Lower leg skin (tissue), 4 donors: ENCODE data around the gene LIPE. TPM values are rescaled to one million over a fixed set of nuclear protein-coding genes. Genes with fewer than 3 reads are reported as not detected.

Source experiments
- DNase-seq, 2 donors: peaks; one replicate each; pipeline ENCODE4 v3.0.0-alpha.2; 2019; ENCODE audit warnings: low spot score in 2 of 2
- H3K4me3 ChIP-seq: fragments of 200-600 bp; sonication (generic); 2 replicates; pipeline ENCODE4 v1.5.1; 2017; ENCODE audit warnings: mild to moderate bottlenecking, low read depth; ENCODE audit not compliant: poor library complexity, severe bottlenecking
- CTCF ChIP-seq, 3 donors: fragments of 450-650 bp; IDR thresholded peaks; one replicate each; pipeline ENCODE4 v1.5.1; 2016; ENCODE audit warnings: antibody characterized with exemption in 3 of 3, mild to moderate bottlenecking in 3 of 3, moderate library complexity in 2 of 3
- POLR2A ChIP-seq, 2 donors: fragments of 450-650 bp; IDR thresholded peaks; one replicate each; pipeline ENCODE4 v1.6.1; 2016 to 2017; ENCODE audit warnings: antibody characterized with exemption in 2 of 2, mild to moderate bottlenecking in 1 of 2, moderate library complexity in 1 of 2
- WGBS, 2 donors: methylation state at CpG; one replicate each; pipeline ENCODE4 v1.1.5; 2018; 5-methylcytosine and 5-hydroxymethylcytosine counted together
- intact Hi-C: fragments of 100-400 bp; cut with DNase I; formaldehyde crosslinking; loops from one replicate; pipeline ENCODE4 v1.15.0; 2023; ENCODE audit warnings: low total_unique reads
- total RNA-seq, 4 donors: library from RNA; depleted of rRNA; stranded (reverse); fragments of >200 nt; gene quantifications; one replicate each; pipeline ENCODE4 v1.1.0, GENCODE V29; 2016

LIPE gene
- total RNA-seq, 4 donors from 2014 or later: 20.9 to 96.9 (median 55.9) TPM

- 49 to 53% methylated on average over 2 of the region's 2 CpGs for WGBS, 2 donors
- no peak for DNase-seq
- no peak overlapping the region for H3K4me3 ChIP-seq
- no peak for TF ChIP-seq POLR2A (IDR thresholded peaks at IDR 0.05)
- no peak for TF ChIP-seq CTCF (IDR thresholded peaks at IDR 0.05)
- intact Hi-C loops: no loop called here
Measured at GRCh38 chr19:42441049-42441445, 13.9 kb upstream of the LIPE start.

DNA sequence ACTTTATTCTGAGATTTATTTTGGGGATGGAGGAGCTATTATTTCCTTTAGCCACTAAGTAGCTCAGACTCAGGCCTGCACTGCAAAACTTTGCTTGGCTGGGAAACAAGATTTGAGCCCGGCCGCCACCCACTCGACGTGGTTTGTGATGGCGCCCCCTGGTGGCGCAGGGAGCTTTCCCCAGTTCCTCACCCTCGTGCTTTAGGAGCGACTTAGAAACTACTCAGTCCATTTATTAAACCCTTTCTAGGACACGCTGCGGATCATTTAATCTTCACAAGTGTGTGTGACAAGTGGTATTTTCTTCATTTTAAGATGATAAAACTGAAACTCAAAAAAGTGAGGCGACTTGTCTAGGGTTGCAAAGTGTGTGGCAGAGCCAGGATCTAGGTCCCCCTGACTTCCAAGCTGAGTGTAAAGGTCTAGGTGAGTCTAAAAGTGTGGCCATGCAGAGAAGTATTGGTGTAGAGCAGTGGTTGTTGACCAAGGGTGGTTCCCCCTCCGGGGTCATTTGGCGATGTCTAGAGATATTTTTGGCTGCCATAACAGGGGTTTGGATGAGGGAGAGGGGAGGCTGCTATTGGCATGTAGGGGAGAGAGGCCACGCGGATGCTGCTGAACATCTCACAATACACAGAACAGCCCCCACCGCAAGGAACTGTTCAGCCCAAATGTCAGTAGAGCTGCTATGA lies 13.3 kb upstream of the LIPE start:
- H3K4me3 ChIP-seq: no peak overlapping the region
- intact Hi-C loops: no loop called here
- no peak for TF ChIP-seq POLR2A (IDR thresholded peaks at IDR 0.05)
- TF ChIP-seq CTCF (IDR thresholded peaks at IDR 0.05): peak in 1 of 3 donors; percentile 12
- WGBS, 2 donors: 26 to 29% methylated on average over 16 of the region's 16 CpGs
- peak; percentile 53 to 94 for DNase-seq

- WGBS, 2 donors: 51 to 72% methylated on average over 3 of the region's 3 CpGs
- no peak for DNase-seq
- TF ChIP-seq CTCF (IDR thresholded peaks at IDR 0.05) (no peak), POLR2A (IDR thresholded peaks at IDR 0.05) (no peak)
- H3K4me3 ChIP-seq: no peak overlapping the region
- intact Hi-C loops: no loop called here
Measured at GRCh38 chr19:42436006-42436405, 8.8 kb upstream of the LIPE start.

GRCh38 chr19:42435316-42435715 lies 8.1 kb upstream of the LIPE start:
- WGBS, 2 donors: 86 to 91% methylated on average over 6 of the region's 6 CpGs
- no peak overlapping the region for H3K4me3 ChIP-seq
- intact Hi-C loops: no loop called here
- no peak for DNase-seq
- TF ChIP-seq CTCF (IDR thresholded peaks at IDR 0.05): no peak
- no peak for TF ChIP-seq POLR2A (IDR thresholded peaks at IDR 0.05)

DNA sequence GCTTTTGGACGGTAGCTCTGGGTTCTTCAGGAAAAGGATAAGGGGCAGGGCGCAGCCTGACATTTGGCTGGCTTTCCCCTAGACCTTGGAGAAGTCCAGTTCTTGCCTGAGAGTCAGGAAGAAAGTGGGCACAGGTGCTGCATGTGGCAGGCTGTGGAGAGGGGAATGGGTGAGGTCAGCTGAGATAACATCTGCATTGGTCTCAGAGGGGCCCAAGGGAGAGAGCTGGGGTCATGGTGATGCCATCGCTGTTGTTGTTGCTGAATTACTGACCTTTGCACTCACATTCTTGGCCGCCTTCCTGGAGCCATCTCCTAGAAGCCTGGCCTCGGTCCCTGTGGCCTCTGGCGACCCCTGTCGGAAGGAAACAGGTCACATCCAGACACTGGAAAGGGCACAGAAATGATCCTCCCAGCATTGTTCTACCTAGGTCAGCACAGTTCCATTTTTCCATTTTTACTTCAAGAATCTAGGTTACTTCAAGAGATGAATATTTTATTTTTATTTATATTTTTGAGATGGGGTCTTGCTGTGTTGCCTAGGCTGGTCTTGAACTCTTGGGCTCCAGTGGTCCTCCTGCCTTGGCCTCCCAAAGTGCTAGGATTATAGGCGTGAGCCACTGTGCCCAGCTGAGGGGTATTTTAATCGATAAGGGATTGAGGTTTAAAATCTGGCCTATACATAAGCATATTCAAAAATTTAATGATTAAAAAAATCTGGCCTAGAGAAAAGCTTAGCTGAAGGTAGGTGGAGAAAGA lies 6.5 kb upstream of the LIPE start:
- TF ChIP-seq CTCF (IDR thresholded peaks at IDR 0.05): peak in 1 of 3 donors; percentile 40
- no peak for TF ChIP-seq POLR2A (IDR thresholded peaks at IDR 0.05)
- 41 to 47% methylated on average over 9 of the region's 9 CpGs for WGBS, 2 donors
- no peak overlapping the region for H3K4me3 ChIP-seq
- intact Hi-C loops: no loop called here
- DNase-seq: peak; percentile 68 to 92
